ENCODE data around the gene GIT2.
"Not testable (repeated sequence)": the region's sequence is repeated elsewhere in the genome, so short reads cannot be mapped to it uniquely, and the experiment has no call there.

Gene GIT2

GRCh38 chr12:109923481-109924245 is 72.5 kb downstream of the GIT2 start:
- in situ Hi-C loops (cut with MboI; ENCODE audit: low sequenced_read_pairs) = no loop called here

- in situ Hi-C loops (cut with MboI; ENCODE audit: low sequenced_read_pairs) = no loop called here
Measured at GRCh38 chr12:109923038-109923437, 73.1 kb downstream of the GIT2 start.

GRCh38 chr12:109921982-109922381 is 74.2 kb downstream of the GIT2 start:
- in situ Hi-C loops (cut with MboI; ENCODE audit: low sequenced_read_pairs) = no loop called here

DNA sequence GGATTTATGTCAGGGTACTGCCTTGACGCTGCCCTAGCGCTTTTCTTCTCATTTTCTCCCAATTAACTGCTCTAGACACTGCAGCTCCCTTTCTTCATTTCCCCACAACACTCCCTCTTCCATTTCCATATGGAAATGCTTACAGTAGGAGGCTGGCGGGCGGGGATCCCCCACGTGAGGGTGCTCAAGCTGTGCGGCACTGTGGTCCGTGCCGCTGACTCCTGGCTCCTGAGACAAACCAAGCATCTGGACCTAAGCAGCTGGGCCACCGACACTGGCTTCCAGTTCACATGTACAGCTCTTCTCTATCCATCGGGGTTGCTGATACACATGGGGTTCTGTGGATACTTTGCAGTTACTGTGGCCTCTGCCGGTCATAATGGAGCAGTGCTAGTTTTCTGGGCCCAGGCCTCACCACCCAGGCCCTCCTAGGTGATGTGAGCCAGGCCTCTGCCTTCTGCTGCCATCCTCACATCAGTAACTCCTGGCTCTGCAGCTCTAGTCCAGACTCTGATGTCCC is 75.8 kb downstream of the GIT2 start:
- in situ Hi-C loops (cut with MboI; ENCODE audit: low sequenced_read_pairs) = no loop called here

DNA sequence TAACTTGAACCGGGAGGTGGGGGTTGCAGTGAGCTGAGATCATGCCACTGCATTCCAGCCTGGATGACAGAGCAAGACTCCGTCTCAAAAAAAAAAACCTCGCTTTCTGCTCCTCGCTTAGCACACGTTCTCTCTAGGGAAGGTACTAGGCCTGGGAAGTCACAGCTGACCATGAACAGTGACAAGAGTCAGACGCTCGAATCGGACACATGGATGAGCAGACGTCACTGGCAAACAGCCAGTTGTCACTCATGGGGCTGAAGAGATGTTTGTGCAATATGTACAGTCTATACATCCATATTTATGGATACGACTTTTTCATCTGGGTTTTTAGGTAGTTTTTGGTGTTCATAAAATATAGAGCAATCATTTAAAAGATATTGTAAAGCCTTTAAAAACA is 76.7 kb downstream of the GIT2 start:
- in situ Hi-C loops (cut with MboI; ENCODE audit: low sequenced_read_pairs) = no loop called here

GRCh38 chr12:109916045-109916444 is 80.1 kb downstream of the GIT2 start:
- in situ Hi-C loops (cut with MboI; ENCODE audit: low sequenced_read_pairs) = no loop called here

GRCh38 chr12:109915171-109916040 is 80.8 kb downstream of the GIT2 start:
- in situ Hi-C loops (cut with MboI; ENCODE audit: low sequenced_read_pairs) = no loop called here

DNA sequence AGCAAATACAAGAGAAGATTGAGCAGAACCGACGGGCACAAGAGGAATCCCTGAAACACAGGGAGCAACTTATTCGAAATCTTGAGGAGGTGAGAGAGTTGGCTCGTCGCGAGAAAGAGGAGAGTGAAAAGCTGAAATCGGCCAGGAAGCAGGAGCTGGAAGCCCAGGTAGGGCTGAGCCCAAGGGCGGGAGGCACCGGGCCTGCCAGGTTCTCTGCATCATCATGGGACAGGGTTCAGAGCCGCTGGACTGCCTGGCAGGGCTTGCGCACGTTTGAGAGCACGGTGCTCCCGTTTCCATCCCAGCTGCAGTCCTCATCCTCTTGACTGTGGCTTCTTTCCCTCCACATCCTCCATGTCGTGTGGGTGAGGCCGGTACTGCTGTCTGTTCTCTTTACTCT is 81.7 kb downstream of the GIT2 start:
- in situ Hi-C loops (cut with MboI; ENCODE audit: low sequenced_read_pairs) = no loop called here

DNA sequence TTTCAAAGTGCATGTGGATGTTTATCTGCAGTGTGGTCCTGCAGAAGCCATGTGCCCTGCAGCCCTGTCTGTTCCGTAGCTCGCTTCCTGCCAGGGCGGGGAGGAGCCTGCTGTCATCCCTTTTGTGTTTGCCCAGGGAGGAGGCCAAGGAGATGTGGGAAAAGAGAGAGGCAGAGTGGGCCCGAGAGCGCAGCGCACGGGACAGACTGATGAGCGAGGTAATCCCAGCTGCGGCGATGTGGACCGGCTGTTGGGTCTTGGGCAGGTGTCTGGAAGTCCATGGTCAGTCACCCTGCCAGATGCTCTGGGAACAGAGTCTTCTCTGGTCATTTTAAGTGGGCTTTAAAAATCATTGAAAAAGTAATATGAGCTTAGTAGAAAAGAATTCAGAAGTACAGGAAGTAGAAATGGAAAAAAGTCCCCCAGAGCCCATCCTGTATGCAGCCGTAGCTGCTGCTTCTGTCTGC is 83.3 kb downstream of the GIT2 start:
- in situ Hi-C loops (cut with MboI; ENCODE audit: low sequenced_read_pairs) = no loop called here

DNA sequence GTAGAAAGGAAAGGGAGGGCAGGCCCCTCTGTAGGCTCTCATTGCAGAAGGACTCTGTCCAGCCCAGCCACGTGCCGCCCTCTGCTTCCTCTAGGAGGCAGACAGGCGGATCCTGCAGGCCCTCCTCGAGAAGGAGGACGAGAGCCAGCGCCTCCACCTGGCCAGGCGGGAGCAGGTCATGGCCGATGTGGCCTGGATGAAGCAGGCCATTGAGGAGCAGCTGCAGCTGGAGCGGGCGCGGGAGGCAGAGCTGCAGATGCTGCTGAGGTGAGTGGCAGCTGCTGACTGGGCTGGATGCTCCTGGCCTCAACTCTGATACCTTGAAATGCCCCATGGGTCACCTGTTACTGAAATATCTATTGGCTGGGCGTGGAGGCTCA is 85.2 kb downstream of the GIT2 start:
- in situ Hi-C loops (cut with MboI; ENCODE audit: low sequenced_read_pairs) = no loop called here

- in situ Hi-C loops (cut with MboI; ENCODE audit: low sequenced_read_pairs) = no loop called here
Measured at GRCh38 chr12:109910254-109910968, 85.8 kb downstream of the GIT2 start.

GRCh38 chr12:109905301-109905700 is 90.9 kb downstream of the GIT2 start:
- in situ Hi-C loops (cut with MboI; ENCODE audit: low sequenced_read_pairs) = no loop called here

DNA sequence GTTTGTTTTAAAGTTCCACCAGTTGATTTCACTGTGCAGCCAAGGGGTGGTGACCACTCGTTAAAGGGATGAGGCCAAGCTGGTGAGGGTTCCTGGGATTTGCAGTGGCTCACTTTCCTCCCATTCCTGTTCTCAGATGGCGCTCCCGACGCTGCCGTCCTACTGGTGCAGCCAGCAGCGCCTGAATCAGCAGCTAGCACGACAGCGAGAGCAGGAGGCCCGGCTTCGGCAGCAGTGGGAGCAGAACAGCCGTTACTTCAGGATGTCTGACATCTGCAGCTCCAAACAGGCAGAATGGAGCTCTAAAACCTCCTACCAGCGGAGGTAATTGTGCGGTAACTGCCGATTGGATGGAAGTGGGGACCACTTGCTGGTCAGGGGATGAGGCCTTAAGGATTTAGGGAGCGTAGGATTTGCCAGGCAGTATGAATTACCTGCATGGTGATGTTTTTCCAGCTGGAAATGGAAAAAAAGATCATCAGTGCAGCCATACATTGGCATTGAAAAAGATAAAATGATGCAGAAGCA is 93.2 kb downstream of the GIT2 start:
- in situ Hi-C loops (cut with MboI; ENCODE audit: low sequenced_read_pairs) = no loop called here

DNA sequence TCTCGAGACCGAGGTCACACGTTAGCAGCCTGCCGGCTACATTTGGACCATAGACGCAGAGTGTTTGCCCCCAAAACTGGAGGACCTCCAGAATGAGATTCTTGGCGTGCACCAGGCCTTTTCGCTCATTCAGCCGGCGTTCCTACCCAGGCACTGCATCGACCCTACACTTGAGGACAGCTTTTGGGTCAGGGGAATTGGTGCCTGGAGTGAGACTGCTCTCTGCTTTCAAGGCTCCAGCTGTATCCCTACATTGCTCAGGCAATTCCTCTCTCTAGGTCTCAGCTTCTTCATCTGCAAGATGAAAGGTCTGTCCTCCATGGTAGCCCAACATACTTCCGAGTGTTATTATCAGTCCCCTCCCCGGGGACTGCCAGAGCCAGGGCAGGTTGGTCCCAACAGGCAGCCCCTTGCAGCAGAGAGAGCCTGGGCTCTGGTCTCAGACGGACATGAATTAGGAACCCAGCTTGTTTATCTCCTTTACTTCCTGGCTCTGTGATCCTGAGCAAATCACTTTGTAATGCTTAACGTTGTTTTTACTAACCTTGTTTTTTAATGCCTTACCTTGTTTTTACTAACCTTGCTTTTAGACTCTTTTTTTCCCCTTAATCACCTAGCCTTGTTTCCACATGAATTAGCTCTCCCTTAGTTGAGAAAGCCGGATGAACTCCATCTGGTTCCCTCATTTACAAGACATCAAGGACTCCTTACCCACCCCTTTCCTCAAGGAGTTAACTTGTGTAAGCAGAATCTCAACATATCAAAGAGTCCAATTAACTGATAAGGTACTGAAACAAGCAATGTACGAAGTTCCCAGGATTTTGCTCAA is 95.2 kb downstream of the GIT2 start:
- in situ Hi-C loops (cut with MboI; ENCODE audit: low sequenced_read_pairs) = no loop called here

- in situ Hi-C loops (cut with MboI; ENCODE audit: low sequenced_read_pairs) = no loop called here
Measured at GRCh38 chr12:109899783-109900751, 96.1 kb downstream of the GIT2 start, which contains the start of gene TCHP. Gene TCHP (plus strand): TSS chr12:109900274. CDS start chr12:109903027, 2,753 bp downstream.

GRCh38 chr12:109899345-109899744 is 96.8 kb downstream of the GIT2 start:
- in situ Hi-C loops (cut with MboI; ENCODE audit: low sequenced_read_pairs) = not testable (repeated sequence)

GRCh38 chr12:109897029-109897428 is 99.1 kb downstream of the GIT2 start:
- in situ Hi-C loops (cut with MboI; ENCODE audit: low sequenced_read_pairs) = no loop called here

- in situ Hi-C loops (cut with MboI; ENCODE audit: low sequenced_read_pairs) = no loop called here
Measured at GRCh38 chr12:109896188-109896587, 100.0 kb downstream of the GIT2 start.

DNA sequence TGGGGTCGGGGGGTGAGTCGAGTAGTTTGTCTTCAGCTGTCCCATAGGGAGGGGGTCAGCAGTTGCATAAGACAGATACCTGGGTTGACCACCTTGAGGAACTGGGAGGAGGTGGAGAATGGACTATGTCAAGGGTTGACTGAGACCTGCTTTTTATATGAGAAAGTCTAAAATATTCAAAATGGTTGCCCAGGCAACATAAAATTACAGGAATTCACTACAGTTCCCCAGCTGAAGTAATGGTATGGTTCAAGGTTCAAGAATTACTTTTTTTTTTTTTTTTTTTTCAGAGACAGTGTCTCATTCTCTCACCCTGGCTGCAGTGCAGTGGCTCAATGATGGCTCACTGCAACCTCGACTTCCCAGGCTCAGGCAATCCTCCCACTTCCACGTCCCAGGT is 101.2 kb downstream of the GIT2 start:
- in situ Hi-C loops (cut with MboI; ENCODE audit: low sequenced_read_pairs) = no loop called here
